GM20000 (cell line): ENCODE measurements around the gene RXRA.
A peak's percentile ranks its signal among the peaks of the same experiment; 100 is the strongest.

Experiments
- DNase-seq: peaks from one replicate; pipeline ENCODE4 v3.0.0; 2012; ENCODE audit warnings: low spot score
- TF ChIP-seq, protein P1 (sequence below): IDR thresholded peaks from 2 replicates; pipeline ENCODE4 v1.5.1; 2012; ENCODE audit warnings: mild to moderate bottlenecking, control low read depth; ENCODE audit errors: extremely low read depth, missing control alignments

The RXRA gene

GRCh38 chr9:134390947-134391318, 64.7 kb downstream of the RXRA start:
- TF ChIP-seq, protein P1, sequence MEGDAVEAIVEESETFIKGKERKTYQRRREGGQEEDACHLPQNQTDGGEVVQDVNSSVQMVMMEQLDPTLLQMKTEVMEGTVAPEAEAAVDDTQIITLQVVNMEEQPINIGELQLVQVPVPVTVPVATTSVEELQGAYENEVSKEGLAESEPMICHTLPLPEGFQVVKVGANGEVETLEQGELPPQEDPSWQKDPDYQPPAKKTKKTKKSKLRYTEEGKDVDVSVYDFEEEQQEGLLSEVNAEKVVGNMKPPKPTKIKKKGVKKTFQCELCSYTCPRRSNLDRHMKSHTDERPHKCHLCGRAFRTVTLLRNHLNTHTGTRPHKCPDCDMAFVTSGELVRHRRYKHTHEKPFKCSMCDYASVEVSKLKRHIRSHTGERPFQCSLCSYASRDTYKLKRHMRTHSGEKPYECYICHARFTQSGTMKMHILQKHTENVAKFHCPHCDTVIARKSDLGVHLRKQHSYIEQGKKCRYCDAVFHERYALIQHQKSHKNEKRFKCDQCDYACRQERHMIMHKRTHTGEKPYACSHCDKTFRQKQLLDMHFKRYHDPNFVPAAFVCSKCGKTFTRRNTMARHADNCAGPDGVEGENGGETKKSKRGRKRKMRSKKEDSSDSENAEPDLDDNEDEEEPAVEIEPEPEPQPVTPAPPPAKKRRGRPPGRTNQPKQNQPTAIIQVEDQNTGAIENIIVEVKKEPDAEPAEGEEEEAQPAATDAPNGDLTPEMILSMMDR = no peak
- no peak for DNase-seq

- TF ChIP-seq, protein P1 = no peak
- DNase-seq = peak; percentile 83
Measured at GRCh38 chr9:134391319-134392231, 65.3 kb downstream of the RXRA start.

DNA sequence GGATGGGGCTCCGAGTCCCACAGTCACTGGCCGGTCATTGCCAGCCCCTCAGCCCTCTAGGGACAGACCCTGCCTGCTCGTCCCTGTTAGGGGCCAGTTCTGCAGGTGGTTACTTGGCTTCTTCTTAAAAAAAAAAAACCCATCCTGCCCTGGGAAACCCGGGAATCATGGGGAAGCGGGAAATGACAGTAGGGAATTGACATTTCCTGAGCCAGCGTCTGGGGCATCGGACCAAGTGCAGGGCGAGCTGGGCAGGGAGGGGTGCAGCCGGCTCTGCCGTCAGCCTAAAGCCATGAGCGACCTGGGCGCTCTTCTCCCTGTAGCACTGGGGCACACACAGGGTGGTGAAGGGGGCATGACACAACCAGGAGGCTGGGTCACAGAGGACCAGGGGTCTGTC, 66.6 kb downstream of the RXRA start:
- no peak for DNase-seq
- TF ChIP-seq, protein P1 = no peak

DNA sequence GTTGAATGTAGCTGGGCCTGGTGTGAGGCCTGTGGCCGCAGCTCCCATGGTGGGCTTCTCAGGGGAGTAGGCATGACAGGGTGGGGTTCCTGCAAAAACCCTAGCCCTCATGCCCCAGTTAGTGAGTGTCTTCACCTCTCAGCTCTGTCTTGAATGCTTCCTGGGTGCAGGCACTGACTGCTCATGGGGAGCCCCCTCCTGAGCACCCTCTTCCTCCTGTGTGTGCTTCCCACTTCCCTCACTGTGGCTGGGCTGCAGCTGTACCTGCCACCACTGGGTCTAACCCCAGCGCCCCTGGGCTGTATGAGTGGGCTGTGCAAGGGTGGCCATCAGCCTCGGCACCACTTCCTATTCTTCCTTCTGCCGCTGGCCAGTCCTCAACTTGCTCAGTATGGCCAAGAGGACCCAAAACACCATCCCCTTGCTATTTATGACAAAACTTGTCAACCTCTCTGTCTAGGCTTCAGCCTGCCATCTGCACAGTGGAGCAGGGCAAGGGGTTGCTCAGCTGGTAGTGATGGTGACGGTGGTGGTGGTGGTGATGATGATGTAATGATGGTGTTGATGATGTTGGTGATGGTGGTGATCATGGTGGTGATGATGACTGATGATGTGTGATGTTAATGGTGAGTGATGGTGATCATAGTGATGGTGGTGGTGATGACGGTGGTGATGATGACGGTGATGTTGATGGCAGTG, 67.5 kb downstream of the RXRA start:
- TF ChIP-seq, protein P1 = no peak
- DNase-seq = no peak

DNA sequence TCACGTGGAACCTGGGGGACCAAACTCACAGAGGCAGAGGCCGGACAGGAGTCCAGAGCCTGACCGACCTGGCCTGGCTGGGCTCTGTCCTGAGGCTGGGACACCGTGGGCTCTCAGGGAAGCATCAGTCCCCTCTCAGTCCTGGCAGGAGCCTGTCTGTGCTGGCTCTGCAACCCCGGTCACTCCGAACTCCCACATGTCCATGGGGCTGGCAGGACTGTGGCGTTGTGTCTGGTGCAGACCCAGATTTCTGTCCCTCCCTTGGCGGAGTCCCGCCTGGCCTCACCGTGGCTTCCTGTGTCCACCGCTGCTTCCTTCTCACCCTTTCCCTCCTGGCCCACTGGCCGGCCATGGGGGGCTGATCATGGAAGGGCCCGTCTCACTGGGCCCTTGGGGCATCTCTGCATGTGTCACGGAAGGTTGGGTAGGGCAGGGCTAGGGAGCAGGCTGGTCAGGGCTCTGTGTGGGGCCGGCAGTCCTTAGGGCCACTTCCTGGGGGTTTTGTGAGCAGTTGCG, 68.8 kb downstream of the RXRA start:
- DNase-seq = no peak
- TF ChIP-seq, protein P1 = no peak

- TF ChIP-seq, protein P1 = no peak
- no peak for DNase-seq
Measured at GRCh38 chr9:134395737-134396257, 69.5 kb downstream of the RXRA start.
